A204.1 (cell line): ENCODE data around the gene ELOVL5.

Experiments used
- FAIRE-seq: peaks from 2 replicates; lab custom pipeline; 2012; peaks lifted over from hg19 to GRCh38; lab: Jason Lieb, UNC

The ELOVL5 gene

GRCh38 chr6:53268858-53269608, 79.7 kb downstream of the ELOVL5 start:
- FAIRE-seq = no peak

DNA sequence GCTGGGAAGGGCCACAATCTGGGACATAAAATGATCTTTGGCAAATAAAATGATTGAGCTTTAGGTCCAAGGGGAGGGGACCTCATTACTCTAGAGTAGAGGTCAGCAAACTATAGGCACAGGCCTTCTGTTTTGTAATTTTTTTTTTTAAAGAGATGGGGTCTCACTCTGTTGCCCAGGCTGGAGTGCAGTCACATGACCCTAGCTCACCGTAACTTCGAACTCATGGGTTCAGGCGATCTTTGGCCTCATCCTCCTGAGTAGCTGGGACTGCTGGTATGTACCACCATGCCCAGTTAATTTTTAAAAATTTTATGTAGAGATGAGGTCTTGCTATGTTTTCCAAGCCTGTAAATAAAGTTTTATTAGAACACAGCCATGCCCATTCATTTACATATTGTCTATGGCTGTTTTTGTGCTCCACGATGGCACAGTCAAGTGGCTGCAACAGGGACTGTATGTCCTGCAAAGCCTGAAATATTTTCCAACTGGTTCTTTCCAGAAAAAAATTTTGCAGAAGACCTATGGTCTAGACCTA, 82.1 kb downstream of the ELOVL5 start:
- no peak for FAIRE-seq

- no peak for FAIRE-seq
These were observed 83.7 kb downstream of the ELOVL5 start for GRCh38 chr6:53264915-53265607.

DNA sequence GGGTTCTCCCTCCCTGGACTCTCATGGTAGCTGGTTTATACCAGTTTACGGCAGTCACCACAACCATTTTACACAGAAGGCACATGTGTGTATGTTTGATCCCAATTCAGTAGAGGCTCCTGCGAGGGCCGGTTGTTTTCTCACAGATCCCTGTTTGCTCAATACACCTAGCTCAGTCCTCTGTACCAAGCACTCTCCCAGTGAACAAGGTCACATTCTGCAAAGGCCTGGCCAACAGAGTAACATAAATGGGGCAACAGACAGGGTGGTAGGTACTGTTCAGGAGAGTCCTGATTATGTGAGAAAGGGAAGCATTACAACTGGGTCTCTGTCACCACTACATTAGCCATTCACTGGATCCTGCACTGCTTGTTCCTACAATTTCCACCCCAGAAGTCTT, 84.4 kb downstream of the ELOVL5 start:
- no peak for FAIRE-seq

DNA sequence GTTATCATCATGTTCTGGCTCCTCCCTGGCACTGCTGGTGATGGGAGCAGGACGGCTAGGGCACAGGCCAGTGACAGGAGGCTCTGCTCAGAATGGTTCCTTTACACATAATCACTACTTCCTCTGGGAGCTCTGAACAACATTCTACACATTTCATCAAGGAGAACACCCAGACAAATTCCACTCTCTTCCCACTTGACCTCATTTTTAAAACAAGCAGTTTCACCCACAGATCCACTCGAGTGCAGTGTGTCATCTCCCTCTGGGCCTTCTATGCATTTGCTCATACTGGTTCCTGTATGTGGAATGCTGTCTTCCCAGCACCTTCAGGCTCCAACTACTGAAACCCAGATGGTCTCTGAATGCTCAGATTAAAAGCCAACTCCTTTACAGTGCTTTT, 84.8 kb downstream of the ELOVL5 start:
- FAIRE-seq = no peak

GRCh38 chr6:53259860-53260580, 88.7 kb downstream of the ELOVL5 start:
- no peak for FAIRE-seq

GRCh38 chr6:53258774-53259155, 90.0 kb downstream of the ELOVL5 start:
- FAIRE-seq = no peak

- FAIRE-seq = no peak
These were observed 90.5 kb downstream of the ELOVL5 start for GRCh38 chr6:53258076-53258773.

- no peak for FAIRE-seq
These were observed 91.2 kb downstream of the ELOVL5 start for GRCh38 chr6:53257533-53257932.

DNA sequence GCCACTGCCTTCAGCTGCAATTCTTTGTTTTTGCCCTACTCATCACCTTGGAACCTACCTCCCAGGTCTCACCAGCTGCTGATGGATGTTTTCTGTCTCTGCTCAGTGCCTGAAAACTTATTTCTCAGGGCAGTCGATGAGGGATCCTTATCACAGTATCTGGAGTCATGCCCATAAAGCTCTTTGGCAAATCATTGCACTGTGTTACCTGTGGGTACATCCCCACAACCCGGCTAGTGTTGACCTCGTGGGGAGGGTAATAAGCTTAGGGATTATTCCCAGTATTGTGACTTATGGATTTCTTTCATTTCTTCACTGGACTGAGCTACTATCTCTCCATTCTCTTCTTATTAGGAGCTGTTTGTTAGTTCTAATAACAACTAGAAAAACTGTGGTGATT, 91.7 kb downstream of the ELOVL5 start:
- FAIRE-seq = no peak

- no peak for FAIRE-seq
These were observed 96.5 kb downstream of the ELOVL5 start for GRCh38 chr6:53252177-53252692.

DNA sequence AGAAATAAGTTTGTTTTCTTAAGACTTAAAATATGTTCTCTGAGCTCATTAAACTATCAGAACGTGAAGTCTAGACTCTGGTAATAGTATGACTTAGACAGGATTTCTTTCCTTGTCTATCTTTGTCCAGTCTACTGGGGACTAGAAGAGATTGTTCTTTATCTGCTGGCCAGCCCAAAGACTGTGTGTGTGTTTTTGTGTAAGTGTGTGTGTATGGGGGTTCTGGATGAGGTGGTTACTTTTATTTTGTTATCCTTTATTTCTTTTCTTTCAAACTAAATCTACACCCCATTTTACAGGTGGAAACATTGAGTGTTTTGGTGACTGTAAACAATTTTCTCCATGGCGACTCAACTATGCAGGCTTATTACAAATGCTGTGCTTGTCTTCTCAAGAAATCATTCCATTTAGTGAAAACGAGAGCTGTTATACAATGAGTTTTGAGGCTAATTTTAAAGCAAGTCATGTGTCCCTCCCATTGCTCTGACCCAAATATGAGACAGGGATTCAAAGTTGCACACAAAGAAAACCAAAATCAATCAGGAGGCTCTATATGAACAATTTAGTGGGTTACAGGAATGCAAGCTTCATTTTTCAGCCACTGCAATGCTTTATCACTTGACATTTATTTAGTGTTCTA, 97.6 kb downstream of the ELOVL5 start:
- FAIRE-seq = no peak

DNA sequence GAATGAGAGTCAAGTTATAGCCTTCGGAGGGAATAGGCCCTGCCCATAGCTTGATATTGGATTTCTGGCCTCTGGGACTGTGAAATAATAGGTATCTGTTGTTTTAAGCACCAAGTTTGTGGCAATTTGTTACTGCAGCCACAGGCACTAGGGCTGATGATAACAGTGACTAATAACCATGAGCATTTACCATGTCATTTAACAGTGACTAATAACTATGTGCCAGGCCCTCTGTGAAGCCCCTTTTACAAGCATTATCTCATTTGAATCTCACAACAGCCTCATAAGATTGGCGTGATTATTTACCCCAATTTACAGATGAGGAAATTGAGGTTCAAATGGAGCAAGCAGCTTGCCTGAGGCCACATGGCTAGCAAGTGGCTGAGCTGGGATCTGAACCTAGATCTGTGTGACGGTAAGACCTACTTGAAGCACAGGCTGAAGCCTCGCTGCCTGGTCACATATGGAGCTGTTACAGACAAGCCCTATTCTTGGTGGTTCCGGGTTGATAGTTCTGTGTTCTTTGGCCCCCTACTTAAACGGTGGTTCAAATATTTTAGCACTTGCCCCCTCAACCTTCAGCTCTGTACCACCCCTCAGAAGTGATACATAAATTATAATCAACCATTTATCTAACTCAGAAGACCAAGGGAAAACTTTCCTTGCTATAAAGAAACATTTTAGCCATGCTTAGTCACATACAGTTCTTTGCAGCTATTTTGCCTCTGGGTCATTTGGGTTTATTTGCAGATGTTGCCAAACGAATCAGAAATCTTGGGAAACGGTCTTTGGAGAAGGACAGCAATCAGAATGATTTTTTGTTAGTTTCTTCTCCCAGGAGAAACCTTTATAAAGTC, 98.3 kb downstream of the ELOVL5 start:
- no peak for FAIRE-seq

DNA sequence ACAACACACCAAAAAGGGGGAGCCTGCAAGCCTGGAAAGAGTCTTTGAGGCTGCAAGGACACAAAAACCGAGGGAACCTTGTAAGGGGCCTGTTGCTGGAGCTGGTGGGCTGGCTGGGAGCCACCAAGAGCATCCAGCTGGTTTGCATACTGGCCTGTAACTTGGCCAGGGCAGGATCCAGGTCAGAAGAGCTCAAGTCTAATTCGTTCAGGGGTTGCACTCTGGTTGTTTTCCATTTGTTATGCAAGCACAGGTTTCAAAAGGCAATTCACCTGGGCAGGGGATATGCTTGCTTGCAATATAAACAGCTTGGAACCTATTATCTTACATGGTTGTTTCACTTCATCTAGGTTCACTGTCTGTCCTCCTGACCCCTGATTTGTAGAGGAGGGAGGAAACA, 101.8 kb downstream of the ELOVL5 start:
- FAIRE-seq = no peak

GRCh38 chr6:53244958-53245357, 103.8 kb downstream of the ELOVL5 start:
- no peak for FAIRE-seq

- no peak for FAIRE-seq
These were observed 104.3 kb downstream of the ELOVL5 start for GRCh38 chr6:53244399-53244931.

DNA sequence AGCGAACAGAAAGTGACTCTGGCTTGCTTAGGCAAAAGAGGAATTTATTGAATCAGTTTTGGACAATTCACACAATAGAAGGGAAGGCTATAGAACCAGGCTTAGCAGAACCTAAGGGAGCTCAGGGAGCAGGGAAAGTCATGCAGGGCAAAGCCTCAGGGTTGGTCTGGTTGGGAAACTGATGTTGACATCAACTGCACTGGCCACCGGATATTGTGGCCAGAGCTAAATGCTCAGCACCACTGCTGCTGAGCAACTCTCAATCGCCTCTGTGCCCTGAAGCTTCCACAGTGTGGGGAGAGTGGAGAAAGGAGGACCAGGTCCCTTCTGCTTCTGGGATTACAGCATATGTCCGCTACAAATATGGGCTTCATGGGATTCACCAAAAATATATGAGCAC, 106.8 kb downstream of the ELOVL5 start:
- no peak for FAIRE-seq

DNA sequence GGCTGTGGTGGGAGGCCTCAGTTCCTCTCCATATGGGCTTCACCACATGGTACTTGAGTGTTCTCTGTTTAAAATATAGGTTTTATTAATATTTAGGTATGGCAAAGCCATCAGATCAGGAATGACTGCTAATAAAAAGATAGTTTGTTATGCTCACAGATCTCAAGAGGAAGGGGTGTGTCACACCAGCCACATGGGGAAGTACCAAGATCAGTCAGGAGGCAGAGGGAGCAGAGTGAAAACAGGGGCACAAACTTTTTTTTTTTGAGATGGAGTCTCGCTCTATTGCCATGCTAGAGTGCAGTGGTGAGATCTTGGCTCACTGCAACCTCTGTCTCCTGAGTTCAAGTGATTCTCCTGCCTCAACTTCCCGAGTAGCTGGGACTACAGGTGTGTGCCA, 108.0 kb downstream of the ELOVL5 start:
- no peak for FAIRE-seq

DNA sequence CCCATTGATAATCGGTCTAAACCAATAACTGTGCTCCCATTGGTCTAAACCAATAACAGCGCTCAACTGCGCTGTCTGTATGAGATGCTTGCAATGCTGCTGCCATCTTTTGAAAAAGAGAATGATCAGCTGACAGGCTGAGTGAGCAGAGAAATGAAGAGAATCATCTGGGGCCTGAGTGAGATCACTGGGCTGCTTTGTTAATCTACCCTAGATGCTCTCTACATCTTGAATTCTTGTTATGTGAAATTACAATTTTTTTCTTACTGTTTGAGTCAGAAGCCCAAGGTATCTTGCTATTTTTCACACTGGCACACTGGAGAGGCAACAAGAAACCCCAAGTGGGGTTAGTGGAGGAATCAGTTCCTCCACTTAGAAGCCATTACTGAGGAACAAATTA, 108.6 kb downstream of the ELOVL5 start:
- no peak for FAIRE-seq

- FAIRE-seq = no peak
These were observed 109.2 kb downstream of the ELOVL5 start for GRCh38 chr6:53239526-53239925.

DNA sequence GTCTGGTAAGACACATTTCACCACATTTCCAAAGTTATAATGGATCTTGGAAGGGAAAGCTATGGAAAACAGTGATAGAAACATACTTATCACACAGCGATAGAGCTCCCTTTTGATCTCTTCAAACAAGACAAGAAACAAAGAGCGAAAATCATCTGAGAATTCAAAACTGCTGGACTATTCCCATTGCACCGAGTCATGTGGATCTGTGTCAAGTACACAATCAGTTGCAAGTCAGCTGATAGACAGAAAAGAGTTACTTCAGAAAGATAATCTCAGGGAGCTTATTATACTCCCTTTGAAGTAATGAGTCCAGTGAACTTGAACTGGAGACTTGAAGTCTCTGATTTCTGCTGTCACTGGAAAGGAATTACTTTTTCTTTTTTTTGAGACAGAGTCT, 110.4 kb downstream of the ELOVL5 start:
- FAIRE-seq = no peak
